ENCODE data around the gene IMPACT.

IMPACT gene

GRCh38 chr18:24426398-24427294 is at the start of gene IMPACT:
Gene IMPACT (plus strand): TSS chr18:24426670. CDS start chr18:24426757, 87 bp downstream.
- DNase-seq = peak; percentile 89

DNA sequence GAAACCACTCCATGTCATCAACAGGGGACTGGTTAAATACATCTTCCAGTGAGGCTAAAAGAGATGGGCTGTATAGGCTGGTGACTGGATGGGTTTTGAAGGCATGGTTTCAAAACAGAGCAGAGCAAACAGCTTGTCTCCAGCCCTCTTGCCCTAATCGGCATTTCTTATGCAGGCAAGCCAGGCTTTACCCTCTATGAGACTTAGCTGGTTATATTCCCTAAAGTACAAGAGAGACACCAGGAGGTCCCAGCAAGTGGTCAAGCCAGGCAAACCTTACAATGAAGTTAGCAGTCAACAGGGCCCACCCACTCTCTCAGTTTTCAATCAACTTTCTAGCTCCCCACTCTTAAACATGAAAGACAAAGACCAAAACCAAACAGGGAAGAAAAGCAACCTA is 47.9 kb upstream of the IMPACT start:
- no peak for DNase-seq

DNA sequence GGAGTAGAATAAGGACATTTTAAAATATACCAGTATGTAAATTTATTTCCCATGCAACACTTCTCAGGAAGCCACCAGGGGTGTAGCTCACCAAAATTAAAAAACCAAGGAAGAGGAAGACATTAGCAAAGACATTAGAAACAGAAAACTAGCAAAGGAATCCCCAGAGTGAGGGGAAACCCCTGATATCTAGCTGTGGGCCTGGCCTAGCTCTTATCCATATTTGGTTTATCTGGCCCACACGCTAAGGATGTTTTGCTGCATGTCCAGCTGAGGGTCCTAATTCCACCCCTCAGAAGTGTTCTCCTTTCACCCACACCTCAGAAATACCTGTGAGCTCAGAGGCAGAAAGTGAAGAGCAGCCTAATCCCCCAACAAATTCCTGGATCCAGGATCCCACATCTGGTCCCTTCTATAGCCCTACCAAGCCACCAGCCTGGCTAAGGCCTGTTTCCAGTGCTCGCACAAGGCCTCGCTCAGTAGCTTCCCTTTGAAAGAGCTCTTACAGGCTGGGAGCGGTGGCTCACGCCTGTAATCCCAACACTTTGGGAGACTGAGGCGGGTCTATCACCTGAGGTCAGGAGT is 46.2 kb upstream of the IMPACT start:
- DNase-seq = no peak

- no peak for DNase-seq
Observed at GRCh38 chr18:24381126-24381525, 45.3 kb upstream of the IMPACT start.

- no peak for DNase-seq
Observed at GRCh38 chr18:24386681-24387080, 39.8 kb upstream of the IMPACT start.

GRCh38 chr18:24388957-24389356 is 37.5 kb upstream of the IMPACT start:
- peak; percentile 46 for DNase-seq

DNA sequence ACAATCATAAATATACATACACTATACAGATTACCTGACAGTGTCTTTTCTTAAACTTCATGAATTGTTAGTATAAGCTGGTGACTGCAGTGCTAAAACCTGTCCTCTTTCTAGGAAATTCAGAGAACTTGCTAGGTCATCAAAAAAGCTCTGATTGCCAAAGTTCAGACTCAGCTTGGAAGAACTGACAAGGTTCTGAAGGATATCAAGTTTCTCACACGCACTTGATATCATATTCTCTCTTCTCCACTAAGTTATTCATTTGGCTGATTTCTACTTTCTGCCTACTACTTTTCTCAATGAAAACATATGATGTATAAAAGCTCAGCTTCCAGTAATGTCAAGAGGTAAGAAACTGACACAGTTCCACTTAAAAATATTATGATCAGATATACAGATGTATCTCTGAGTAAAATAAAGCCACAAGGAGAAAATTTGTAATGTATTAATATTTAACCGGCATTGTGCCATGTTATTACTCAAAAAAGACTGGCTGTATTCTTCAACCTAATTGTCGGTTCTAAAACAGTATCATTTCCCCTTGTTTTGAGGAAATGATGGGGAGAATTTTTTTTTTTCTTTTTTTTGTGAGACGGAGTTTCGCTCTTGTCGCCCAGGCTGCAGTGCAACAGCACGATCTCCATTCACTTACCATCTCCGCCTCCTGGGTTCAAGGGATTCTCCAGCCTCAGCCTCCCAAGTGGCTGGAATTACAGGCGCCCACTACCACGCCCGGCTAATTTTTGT is 31.2 kb upstream of the IMPACT start:
- DNase-seq = no peak

DNA sequence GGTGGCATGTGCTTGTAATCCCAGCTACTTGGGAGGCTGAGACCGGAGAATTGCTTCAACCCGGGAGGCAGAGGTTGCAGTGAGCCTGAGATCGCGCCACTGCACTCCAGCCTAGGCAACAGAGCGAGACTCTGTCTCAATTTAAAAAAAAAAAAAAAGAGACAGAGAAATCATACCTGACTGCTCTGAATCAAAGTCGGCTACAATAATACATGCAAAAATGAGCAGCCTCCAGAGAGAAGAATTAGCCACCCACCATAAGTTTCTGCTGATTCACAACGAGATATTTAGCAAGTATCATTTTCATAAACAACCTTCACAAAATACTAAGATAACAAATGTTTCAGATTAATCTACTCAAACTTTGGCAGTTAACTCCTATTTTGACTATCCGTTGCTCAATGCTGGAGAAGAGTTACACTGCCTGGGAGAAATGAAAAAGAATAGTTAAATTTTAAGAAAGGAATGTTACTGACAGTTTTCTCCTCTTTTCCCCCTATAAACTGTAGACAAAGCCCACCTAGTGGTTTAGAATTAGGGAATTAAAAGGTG is 30.3 kb upstream of the IMPACT start:
- no peak for DNase-seq

DNA sequence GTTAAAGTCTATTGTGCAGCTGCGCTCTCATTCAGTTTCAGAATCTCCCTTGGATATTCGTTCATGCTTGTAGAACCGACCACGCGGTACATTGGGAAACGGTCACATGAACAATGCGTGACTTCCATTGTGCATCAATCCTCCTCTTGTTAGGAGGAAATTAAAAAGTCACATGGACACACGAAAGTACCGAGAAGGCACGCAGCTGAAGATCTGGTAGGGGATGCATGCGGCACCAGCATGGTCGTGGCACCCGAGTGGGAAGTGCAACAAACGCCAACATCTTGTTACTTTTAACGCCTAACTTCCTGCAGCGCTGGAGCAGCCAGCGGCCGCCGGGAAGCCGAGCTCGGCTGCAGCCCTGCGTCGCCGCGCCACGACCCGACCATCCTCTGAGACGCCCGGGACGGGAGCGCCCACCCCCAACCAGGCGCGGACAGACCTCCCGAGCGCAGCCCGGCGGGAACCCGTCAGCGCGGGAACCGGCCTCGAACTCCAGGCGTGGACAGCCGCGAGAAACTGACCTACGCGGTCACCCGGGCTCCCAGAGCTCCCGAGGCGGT is 29.3 kb upstream of the IMPACT start:
- DNase-seq = peak; percentile 71

GRCh38 chr18:24397694-24398368 is 28.6 kb upstream of the IMPACT start, which contains the start of gene OSBPL1A:
Gene OSBPL1A (minus strand): TSS chr18:24397824. CDS start chr18:24377533, 20,291 bp downstream.
- DNase-seq = peak; percentile 96

GRCh38 chr18:24398540-24398939 is 27.9 kb upstream of the IMPACT start:
- no peak for DNase-seq

DNA sequence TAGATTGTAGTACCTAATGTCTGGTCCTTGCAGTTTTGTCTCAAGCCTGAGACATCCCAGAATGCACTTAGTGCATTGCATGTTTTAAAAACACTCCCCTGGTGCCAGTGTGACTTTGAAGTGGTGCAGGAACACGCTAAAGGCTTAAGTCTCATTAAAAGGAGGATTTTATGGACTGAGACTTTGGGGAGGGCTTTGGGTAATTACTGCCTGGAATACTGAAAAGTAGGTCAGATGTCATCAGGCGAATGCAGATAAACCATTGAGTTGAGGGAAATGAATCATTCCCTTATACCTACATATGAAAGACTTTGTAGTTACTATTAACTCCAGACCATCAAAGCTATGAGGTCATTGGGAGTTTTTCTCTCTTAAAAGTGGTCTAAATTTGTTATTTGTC is 25.9 kb upstream of the IMPACT start:
- DNase-seq = no peak

- no peak for DNase-seq
Observed at GRCh38 chr18:24402209-24402785, 24.2 kb upstream of the IMPACT start.

DNA sequence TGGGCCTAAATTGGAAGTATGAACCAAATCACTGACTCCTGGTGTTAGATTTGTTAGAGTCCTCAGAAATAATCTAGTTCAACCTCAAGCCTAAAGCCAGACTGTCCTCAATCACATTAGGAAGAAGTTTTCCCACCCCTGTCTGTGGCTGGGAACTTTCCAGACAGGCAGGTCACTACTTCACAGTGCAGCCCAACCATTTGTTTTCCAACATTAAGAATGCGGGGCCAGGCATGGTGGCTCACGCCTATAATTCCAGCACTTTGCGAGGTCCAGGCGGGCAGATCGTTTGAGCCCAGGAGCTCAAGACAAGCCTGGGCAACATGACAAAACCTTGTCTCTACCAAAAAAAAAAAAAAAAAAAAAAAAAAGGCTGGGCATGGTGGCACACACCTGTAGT is 23.4 kb upstream of the IMPACT start:
- no peak for DNase-seq

DNA sequence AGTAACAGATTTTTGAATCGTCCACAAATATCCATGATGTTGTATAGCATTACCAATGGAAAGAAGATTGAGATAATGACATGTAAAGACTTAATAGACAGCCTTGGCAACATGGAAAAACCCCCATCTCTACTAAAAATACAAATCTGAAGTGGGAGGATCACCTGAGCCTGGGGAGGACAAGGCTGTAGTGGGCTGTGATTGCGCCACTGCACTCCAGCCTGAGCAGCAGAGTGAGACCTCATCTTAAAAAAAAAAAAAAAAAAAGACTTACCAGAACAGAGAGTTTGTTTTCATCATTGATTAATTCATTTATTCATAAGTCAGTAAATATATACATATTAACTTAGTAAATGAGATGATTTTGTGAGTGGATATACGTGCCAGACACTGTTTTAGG is 21.9 kb upstream of the IMPACT start:
- no peak for DNase-seq

DNA sequence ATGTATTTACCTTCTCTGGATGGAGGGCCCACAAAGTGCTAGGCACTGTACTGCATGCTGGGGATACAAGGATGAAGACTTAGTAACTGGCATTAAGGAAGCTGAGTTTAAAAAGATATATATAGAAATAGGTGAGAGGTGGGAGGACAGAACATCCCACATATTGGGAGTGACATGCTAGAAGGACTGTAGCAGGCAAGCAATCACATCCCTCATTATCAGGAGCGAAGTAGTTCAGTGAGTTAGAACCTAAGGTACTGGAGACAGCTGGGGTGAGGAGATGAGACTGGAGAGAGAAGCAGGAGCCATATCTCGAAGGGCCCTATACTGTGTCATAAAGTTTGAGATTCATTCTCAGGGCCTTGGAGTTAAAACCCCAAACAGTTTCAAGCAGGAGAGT is 18.0 kb upstream of the IMPACT start:
- DNase-seq = no peak

DNA sequence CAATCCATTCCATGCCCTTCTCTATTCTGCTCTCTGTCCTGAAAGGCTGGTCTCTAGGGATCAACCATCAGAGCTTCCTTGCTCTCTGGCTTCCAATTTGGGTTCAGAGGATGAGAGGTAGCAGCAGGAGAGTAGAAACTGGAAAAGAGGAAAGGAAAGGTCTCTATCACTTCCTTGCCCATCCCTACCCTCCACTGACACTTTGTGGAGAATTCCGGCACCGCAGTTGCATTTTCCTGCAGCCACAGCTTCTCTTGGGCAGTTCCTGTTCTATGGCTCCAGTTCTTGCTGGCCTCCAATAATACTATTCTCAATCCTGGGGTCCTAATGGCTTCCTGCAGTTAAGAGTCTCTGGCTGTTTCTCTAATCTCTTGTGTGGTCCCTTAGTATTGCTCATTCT is 13.3 kb upstream of the IMPACT start:
- no peak for DNase-seq

DNA sequence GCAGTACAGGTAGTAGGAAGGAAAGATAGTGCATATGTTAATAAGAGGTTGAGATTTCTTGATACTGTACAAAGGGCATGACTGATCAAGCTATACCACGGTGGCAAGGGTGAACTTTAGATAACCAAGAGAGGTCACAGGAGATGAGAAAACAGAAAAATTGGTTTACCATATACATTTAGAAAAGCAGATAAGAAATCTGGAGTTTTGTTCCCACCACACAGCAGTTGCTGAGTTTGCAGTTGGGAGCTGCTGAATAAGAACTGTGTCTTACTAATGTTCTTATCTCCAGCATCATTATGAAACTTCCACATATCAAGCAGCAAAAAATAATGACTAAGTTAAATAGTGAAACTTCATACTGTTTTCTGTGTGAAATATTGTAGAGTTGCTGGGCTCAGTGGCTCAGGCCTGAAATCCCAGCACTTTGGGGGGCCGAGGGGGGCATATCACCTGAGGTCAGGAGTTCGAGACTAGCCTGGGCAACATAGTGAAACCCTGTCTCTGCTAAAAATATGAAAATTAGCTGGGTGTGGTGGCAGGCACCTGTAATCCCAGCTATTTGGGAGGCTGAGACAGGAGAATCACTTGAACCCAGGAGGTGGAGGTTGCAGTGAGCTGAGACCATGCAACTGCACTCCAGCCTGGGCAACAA is 12.0 kb upstream of the IMPACT start:
- no peak for DNase-seq

GRCh38 chr18:24417480-24417879 is 9.0 kb upstream of the IMPACT start:
- no peak for DNase-seq

DNA sequence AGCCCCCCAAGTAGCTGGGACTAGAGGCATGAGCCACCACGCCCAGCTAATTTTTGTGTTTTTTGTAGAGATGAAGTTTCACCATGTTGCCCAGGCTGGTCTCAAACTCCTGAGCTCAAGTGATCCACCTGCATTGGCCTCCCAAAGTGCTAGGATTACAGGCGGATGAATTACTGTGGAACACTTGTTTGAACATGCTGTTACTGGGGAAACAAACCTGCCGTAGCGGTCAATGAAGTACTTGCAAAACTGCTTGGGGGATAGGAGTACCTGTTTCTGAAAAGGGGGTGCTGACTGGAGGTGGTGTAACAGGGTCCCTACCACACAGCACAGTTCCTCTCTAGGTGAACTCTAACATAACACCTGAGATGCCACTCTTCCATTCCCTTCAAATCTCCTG is 5.9 kb upstream of the IMPACT start:
- no peak for DNase-seq

GRCh38 chr18:24421831-24422230 is 4.6 kb upstream of the IMPACT start:
- no peak for DNase-seq

DNA sequence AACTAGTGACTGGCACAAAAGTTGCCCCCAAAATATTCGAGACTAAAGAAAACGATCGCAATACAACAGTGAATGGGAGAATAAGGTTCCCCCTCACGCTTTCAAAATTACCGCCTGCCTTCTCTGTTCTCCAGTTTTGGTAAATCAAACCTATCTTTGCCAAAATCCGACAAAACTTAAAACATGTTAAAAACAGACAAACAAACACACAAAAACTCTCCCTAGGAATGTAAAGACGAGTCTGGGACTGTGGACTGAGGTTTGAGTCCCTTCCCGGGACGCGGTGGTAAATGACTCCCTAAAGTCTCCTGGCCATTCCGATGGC is 435 bp upstream of the IMPACT start:
- no peak for DNase-seq
